ENCODE data around the gene NRCAM. TPM values are rescaled to one million over a fixed set of nuclear protein-coding genes. Genes with fewer than 3 reads are reported as not detected.

Gene NRCAM
- total and polyA plus RNA-seq, 7 donors: 1.3 to 3.9 (median 1.8) TPM; not detected in 2

GRCh38 chr7:108205311-108205710 lies 250.9 kb downstream of the NRCAM start:
- Histone ChIP-seq H3K4me3 (no peak overlapping the region), H3K9me3 (no peaks in the 10 kb centered on the region), H3K4me1 (no peaks in the 10 kb centered on the region), H3K27ac (no peak overlapping the region), H3K27me3 (no peaks in the 10 kb centered on the region), H3K36me3 (no peaks in the 10 kb centered on the region)
- intact Hi-C loops (cut with DNase I): no loop called here
- no peak for DNase-seq
- TF ChIP-seq POLR2A (IDR thresholded peaks at IDR 0.05): no peak
- TF ChIP-seq POLR2AphosphoS5 (IDR thresholded peaks at IDR 0.05): no peak
- TF ChIP-seq EP300 (IDR thresholded peaks at IDR 0.05): no peak
- TF ChIP-seq CTCF (IDR thresholded peaks at IDR 0.05): no peak

DNA sequence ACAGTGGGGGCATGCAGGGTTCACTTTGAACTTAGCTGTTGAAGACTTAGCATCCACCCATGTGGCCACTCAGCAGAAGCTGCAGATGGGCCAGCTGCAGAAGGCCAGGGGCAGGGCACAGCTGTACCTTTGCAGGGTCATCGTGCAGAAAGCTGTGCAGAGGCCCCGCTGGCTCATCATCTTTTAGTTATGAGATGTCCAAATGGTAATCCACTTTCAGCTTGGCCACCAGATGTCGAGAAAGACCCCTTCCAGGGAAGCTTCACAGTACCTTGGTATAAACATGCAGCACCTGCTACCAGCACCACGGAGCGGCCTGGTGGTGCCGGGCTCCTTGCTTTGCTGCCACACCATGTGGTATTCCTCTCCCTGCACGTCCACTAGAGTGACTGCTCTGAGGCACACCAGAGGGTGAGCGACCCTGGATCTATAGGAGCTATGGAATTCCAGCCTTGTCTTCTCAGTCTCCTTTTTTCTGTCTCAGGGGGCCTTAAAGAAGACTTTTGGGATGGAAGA lies 251.9 kb downstream of the NRCAM start:
- no peak overlapping the region for H3K4me3 ChIP-seq
- H3K9me3 ChIP-seq: no peaks in the 10 kb centered on the region
- no peaks in the 10 kb centered on the region for H3K27me3 ChIP-seq
- H3K27ac ChIP-seq: no peak overlapping the region
- no peaks in the 10 kb centered on the region for H3K4me1 ChIP-seq
- TF ChIP-seq POLR2A (IDR thresholded peaks at IDR 0.05): no peak
- TF ChIP-seq EP300 (IDR thresholded peaks at IDR 0.05): no peak
- TF ChIP-seq POLR2AphosphoS5 (IDR thresholded peaks at IDR 0.05): no peak
- TF ChIP-seq CTCF (IDR thresholded peaks at IDR 0.05): no peak
- no peaks in the 10 kb centered on the region for H3K36me3 ChIP-seq
- intact Hi-C loops (cut with DNase I): no loop called here
- whole genome bisulfite sequencing, 2 donors: 89 to 90% methylated on average over 8 of the region's 8 CpGs
- no peak for DNase-seq

DNA sequence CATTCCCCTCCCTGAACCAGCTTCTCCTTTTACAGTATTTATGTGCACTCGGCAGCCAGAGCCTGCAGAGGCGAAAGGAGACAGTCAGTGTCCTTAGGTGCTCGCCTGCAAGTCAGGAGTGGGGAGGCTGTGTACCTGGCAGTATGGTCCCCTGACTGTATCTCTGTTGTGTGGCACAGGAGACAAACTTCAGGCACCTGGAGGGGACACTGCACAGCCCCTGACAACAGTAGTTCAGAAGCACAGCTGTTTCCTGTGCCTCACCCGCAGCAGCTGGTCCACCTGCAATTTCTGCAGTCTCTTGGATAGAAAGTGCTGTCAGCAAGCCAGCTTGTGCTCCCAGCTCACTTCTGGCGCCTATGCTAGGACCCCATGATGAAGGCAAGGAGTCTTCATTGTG lies 252.7 kb downstream of the NRCAM start:
- no peaks in the 10 kb centered on the region for H3K27me3 ChIP-seq
- no peaks in the 10 kb centered on the region for H3K4me1 ChIP-seq
- no peak overlapping the region for H3K4me3 ChIP-seq
- no peak overlapping the region for H3K27ac ChIP-seq
- intact Hi-C loops (cut with DNase I): no loop called here
- H3K9me3 ChIP-seq: no peaks in the 10 kb centered on the region
- DNase-seq: no peak
- no peaks in the 10 kb centered on the region for H3K36me3 ChIP-seq
- WGBS, 2 donors: 49 to 71% methylated on average over 5 of the region's 5 CpGs
- TF ChIP-seq POLR2AphosphoS5 (IDR thresholded peaks at IDR 0.05) (no peak), EP300 (IDR thresholded peaks at IDR 0.05) (no peak), CTCF (IDR thresholded peaks at IDR 0.05) (no peak), POLR2A (IDR thresholded peaks at IDR 0.05) (no peak)

- DNase-seq: no peak
- WGBS, 2 donors: 74 to 78% methylated on average over 4 of the region's 4 CpGs
Observed at GRCh38 chr7:108202743-108203142, 253.5 kb downstream of the NRCAM start.

More at GRCh38 chr7:108202743-108203142, 253.5 kb downstream of the NRCAM start:
- H3K9me3 ChIP-seq: no peaks in the 10 kb centered on the region
- no peaks in the 10 kb centered on the region for H3K4me1 ChIP-seq
- H3K36me3 ChIP-seq: no peaks in the 10 kb centered on the region
- no peak overlapping the region for H3K27ac ChIP-seq
- H3K4me3 ChIP-seq: no peak overlapping the region
- H3K27me3 ChIP-seq: no peaks in the 10 kb centered on the region
- no peak for TF ChIP-seq POLR2AphosphoS5 (IDR thresholded peaks at IDR 0.05)
- TF ChIP-seq POLR2A (IDR thresholded peaks at IDR 0.05): no peak
- no peak for TF ChIP-seq EP300 (IDR thresholded peaks at IDR 0.05)
- TF ChIP-seq CTCF (IDR thresholded peaks at IDR 0.05): no peak
- intact Hi-C loops (cut with DNase I): no loop called here

All from sigmoid colon (tissue), 7 donors.